Prostate gland (tissue), 2 donors: ENCODE measurements around the gene TPST2.

Source experiments
- POLR2A ChIP-seq: fragments of 450-650 bp; IDR thresholded peaks from one replicate; pipeline ENCODE4 v1.6.1; 2016; ENCODE audit warnings: antibody characterized with exemption, mild to moderate bottlenecking
- POLR2AphosphoS5 ChIP-seq: sonication (generic); formaldehyde crosslinking; IDR thresholded peaks from one replicate; pipeline ENCODE4 v1.6.1; 2017; ENCODE audit warnings: antibody characterized with exemption
- TF ChIP-seq, protein P1 (sequence below), 4 experiments: fragments of 200-600 bp in 2 of 4; fragments of 450-650 bp in 2 of 4; sonication (generic) in 2 of 4; IDR thresholded peaks; 1 replicate in 3 of 4; 2 replicates in 1 of 4; pipeline ENCODE4 v1.5.1; 2016 to 2019; ENCODE audit warnings: antibody characterized with exemption in 4 of 4, mild to moderate bottlenecking in 2 of 4, moderate library complexity in 2 of 4

GRCh38 chr22:26570864-26571525 lies 18.9 kb downstream of the TPST2 start:
- TF ChIP-seq, protein P1, sequence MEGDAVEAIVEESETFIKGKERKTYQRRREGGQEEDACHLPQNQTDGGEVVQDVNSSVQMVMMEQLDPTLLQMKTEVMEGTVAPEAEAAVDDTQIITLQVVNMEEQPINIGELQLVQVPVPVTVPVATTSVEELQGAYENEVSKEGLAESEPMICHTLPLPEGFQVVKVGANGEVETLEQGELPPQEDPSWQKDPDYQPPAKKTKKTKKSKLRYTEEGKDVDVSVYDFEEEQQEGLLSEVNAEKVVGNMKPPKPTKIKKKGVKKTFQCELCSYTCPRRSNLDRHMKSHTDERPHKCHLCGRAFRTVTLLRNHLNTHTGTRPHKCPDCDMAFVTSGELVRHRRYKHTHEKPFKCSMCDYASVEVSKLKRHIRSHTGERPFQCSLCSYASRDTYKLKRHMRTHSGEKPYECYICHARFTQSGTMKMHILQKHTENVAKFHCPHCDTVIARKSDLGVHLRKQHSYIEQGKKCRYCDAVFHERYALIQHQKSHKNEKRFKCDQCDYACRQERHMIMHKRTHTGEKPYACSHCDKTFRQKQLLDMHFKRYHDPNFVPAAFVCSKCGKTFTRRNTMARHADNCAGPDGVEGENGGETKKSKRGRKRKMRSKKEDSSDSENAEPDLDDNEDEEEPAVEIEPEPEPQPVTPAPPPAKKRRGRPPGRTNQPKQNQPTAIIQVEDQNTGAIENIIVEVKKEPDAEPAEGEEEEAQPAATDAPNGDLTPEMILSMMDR (IDR thresholded peaks at IDR 0.05), result no peak
- no peak for TF ChIP-seq POLR2AphosphoS5
- TF ChIP-seq POLR2A, result no peak
